Hair follicle dermal papilla cell (primary cell): ENCODE data around the gene ENKD1. TPM values are rescaled to one million over a fixed set of nuclear protein-coding genes. Genes with fewer than 3 reads are reported as not detected.

Experiments used
- total RNA-seq: library from RNA; depleted of rRNA; stranded (reverse); fragments of >200 nt; gene quantifications from 2 replicates; pipeline ENCODE4 v1.2.3, GENCODE V29; 2012

The ENKD1 gene, protein sequence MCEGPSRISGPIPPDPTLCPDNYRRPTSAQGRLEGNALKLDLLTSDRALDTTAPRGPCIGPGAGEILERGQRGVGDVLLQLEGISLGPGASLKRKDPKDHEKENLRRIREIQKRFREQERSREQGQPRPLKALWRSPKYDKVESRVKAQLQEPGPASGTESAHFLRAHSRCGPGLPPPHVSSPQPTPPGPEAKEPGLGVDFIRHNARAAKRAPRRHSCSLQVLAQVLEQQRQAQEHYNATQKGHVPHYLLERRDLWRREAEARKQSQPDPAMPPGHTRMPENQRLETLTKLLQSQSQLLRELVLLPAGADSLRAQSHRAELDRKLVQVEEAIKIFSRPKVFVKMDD
- 19.1 and 20.8 TPM in 2 replicates for total RNA-seq

DNA sequence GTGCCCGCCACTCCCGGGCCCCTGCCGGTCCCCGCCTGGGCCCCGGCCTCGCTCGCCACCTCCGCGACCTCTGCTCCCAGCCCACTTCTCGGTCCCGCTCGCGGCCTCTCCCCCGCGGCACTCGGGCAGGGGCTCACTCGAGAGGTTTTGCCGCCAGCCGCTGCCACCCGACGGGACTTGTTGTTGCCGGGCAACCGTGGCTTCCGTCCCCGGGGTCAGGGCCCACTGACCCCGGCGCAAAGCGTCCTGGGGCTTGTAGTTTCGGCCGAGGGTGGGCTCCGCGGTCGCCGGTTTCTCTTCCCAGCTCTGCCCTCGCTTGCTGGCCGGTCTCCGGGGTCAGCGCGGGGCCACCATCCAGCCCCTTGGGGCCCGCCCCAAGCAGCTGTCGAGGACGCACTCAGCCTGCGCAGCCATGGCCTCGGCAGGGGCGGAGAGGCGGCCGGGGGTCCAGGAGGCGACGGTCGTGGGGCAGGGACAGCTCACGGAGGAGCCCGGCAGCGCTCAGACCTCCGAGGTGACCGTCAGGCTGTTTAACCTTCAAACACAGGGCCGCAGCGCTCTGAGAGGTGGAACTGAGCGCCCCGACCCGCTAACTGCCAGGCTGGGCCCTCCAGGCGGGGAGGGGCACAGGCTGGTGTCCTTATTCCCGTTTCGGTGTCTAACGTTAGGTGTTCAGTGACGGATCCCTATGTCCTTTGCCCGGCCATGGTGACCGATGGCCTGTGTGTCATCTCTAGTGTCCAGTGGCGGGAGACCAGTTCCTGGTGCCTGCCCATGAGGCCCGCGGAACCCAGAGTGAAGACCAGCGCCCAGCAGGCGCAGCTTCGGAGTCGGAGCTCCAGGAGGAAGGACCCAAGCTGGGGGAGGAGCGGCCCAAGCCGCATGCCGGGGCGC is at the start of gene ENKD1, which contains the start of gene C16orf86:
ENKD1 (minus strand) TSS at position 192 of the 894 bp plus-strand sequence. CDS start 308 bp downstream, outside the sequence.
C16orf86 (plus strand) TSS at position 256 of the 894 bp plus-strand sequence; CDS start at position 413, 157 bp downstream.

DNA sequence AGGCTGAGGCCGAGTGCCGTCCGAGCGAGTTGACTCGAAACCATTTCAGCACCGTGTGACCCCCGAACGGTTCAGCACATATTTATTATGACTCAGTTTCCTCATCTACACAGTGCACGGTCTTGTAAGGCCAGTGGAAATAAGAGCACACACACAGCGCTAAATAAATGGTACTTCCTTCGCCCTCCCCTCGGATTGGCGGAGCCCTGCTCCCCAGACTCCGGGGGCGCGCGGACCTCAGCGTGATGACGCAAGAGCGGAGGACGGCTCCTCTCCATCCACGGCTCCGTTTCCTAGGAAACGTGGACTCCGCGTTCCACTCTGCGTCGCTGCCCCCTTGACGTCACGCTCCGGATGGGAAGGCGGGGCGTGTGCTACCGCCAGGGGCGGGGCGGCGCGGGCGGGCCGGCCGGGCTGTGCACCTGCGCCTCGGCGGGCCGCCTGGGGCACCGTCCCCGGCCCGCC is 6.0 kb downstream of the ENKD1 start, which contains the start of gene PARD6A:
PARD6A (plus strand) TSS at position 397 of the 465 bp plus-strand sequence. CDS start 79 bp downstream, outside the sequence.

DNA sequence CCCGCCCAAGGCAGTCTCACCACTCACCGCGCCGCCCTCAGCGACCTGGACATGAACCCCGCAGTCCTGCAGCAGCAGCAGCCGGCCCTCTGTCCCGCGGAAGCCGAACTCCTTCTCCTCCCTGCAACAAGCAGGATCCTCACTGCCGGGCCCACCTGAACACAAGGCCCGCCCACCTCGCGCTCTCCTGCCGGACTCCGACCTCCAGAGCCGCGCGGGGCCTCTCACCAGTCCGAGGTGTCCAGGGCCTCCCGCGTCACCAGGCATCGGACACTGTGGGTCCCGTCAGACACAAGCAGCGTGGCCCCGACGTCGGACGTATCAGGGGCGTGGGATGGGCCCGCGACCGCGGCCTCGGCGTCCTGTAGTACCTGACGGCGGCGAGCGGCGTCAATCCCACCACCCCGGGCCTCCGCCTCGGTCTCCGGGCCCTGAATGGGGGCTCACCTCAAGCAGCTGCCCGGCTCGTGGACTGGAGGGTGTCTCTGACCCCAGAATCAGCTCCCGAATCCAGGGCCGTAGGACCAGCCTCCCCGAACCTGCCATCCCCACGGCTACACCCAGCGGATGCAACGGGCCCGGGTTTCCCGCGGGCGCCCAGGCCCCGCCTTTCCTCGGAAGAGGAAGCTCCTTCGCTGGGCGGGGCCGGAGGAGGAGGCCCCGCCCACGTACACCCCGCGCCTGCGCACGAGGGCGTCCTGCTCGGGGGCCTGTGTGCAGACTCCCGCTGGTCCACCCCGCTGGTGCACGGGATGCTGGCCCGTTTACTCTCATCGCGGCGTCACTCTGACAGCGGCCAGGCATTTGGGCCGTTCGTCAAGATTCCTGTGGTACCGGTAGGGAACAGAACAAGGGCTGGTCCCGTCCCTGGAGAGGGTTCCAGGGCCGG is 6.6 kb downstream of the ENKD1 start, which contains the start of gene ACD:
ACD (minus strand) TSS at position 586 of the 889 bp plus-strand sequence; CDS start at position 546, 40 bp downstream.

Other genes with a start within 250 kb of the ENKD1 start
- not detected in 2 replicates for gene HSD11B2, start 235.6 kb downstream of the ENKD1 start, total RNA-seq
- gene ATP6V0D1, start 185.6 kb downstream of the ENKD1 start, total RNA-seq, result 111 and 131 TPM in 2 replicates
- gene AGRP, start 183.2 kb downstream of the ENKD1 start, total RNA-seq, result not detected in 2 replicates
- 40.4 and 44.9 TPM in 2 replicates for gene RIPOR1, start 137.9 kb downstream of the ENKD1 start, total RNA-seq
- 23.8 and 27.3 TPM in 2 replicates for gene CTCF, start 104.2 kb downstream of the ENKD1 start, total RNA-seq
- gene CARMIL2, start 21.6 kb downstream of the ENKD1 start, total RNA-seq, result under 0.01 and 0.32 TPM in 2 replicates
- gene ACD, start 6.5 kb downstream of the ENKD1 start, total RNA-seq, result 12.9 and 16.9 TPM in 2 replicates
- 0.97 and 1.1 TPM in 2 replicates for gene PARD6A, start 5.8 kb downstream of the ENKD1 start, total RNA-seq
- gene C16orf86, start 64 bp upstream of the ENKD1 start, total RNA-seq, result 5.8 and 12.5 TPM in 2 replicates
- gene GFOD2, start 52.6 kb upstream of the ENKD1 start, total RNA-seq, result 19.0 and 19.8 TPM in 2 replicates
- 7.2 and 7.5 TPM in 2 replicates for gene RANBP10, start 139.8 kb upstream of the ENKD1 start, total RNA-seq
- gene TSNAXIP1, start 140.1 kb upstream of the ENKD1 start, total RNA-seq, result 0.49 and 1.3 TPM in 2 replicates
- 30.0 and 34.6 TPM in 2 replicates for gene THAP11, start 175.6 kb upstream of the ENKD1 start, total RNA-seq
- 111 and 129 TPM in 2 replicates for gene NUTF2, start 180.2 kb upstream of the ENKD1 start, total RNA-seq
- 35.6 and 36.8 TPM in 2 replicates for gene CENPT, start 180.9 kb upstream of the ENKD1 start, total RNA-seq
- gene EDC4, start 206.3 kb upstream of the ENKD1 start, total RNA-seq, result 53.2 and 64.1 TPM in 2 replicates
- gene NRN1L, start 218.1 kb upstream of the ENKD1 start, total RNA-seq, result not detected in 2 replicates
- gene PSKH1, start 226.5 kb upstream of the ENKD1 start, total RNA-seq, result 14.5 and 16.4 TPM in 2 replicates